Suppressor macrophage treated with lipopolysaccharide for 4 hours (primary cell): ENCODE measurements around the gene SP3.
"Not testable (repeated sequence)": the region's sequence is repeated elsewhere in the genome, so short reads cannot be mapped to it uniquely, and the experiment has no call there.

Experiments used
- DNase-seq: peaks from one replicate; pipeline ENCODE4 v3.0.0-alpha.2; 2020

SP3 gene

GRCh38 chr2:173941567-173941966 is 23.6 kb downstream of the SP3 start:
- no peak for DNase-seq

GRCh38 chr2:173940208-173941020 is 24.8 kb downstream of the SP3 start:
- no peak for DNase-seq

- DNase-seq = no peak
Observed at GRCh38 chr2:173938700-173939384, 26.3 kb downstream of the SP3 start.

GRCh38 chr2:173935305-173935704 is 29.9 kb downstream of the SP3 start:
- DNase-seq = no peak

- no peak for DNase-seq
Observed at GRCh38 chr2:173934895-173935294, 30.3 kb downstream of the SP3 start.

GRCh38 chr2:173931751-173932150 is 33.4 kb downstream of the SP3 start:
- DNase-seq = no peak

GRCh38 chr2:173929441-173929840 is 35.7 kb downstream of the SP3 start:
- no peak for DNase-seq

GRCh38 chr2:173926875-173927274 is 38.3 kb downstream of the SP3 start:
- no peak for DNase-seq

GRCh38 chr2:173924285-173924684 is 40.9 kb downstream of the SP3 start:
- DNase-seq = no peak

- no peak for DNase-seq
Observed at GRCh38 chr2:173922760-173923159, 42.4 kb downstream of the SP3 start.

GRCh38 chr2:173922068-173922467 is 43.1 kb downstream of the SP3 start:
- no peak for DNase-seq

GRCh38 chr2:173914055-173914927 is 50.9 kb downstream of the SP3 start:
- peak; percentile 13 for DNase-seq

- DNase-seq = no peak
Observed at GRCh38 chr2:173909846-173910245, 55.3 kb downstream of the SP3 start.

- no peak for DNase-seq
Observed at GRCh38 chr2:173906626-173907025, 58.5 kb downstream of the SP3 start.

GRCh38 chr2:173903601-173904394 is 61.4 kb downstream of the SP3 start:
- DNase-seq = no peak

- no peak for DNase-seq
Observed at GRCh38 chr2:173898996-173899395, 66.2 kb downstream of the SP3 start.

GRCh38 chr2:173898178-173898668 is 67.0 kb downstream of the SP3 start:
- peak; percentile 82 for DNase-seq

- DNase-seq = no peak
Observed at GRCh38 chr2:173896755-173897154, 68.4 kb downstream of the SP3 start.

- no peak for DNase-seq
Observed at GRCh38 chr2:173892341-173892740, 72.8 kb downstream of the SP3 start.

GRCh38 chr2:173891315-173892037 is 73.7 kb downstream of the SP3 start:
- no peak for DNase-seq

GRCh38 chr2:173889464-173889863 is 75.7 kb downstream of the SP3 start:
- not testable (repeated sequence) for DNase-seq

GRCh38 chr2:173886613-173887012 is 78.6 kb downstream of the SP3 start:
- DNase-seq = no peak
